A673 (cell line): ENCODE data around the gene ELL. TPM values are rescaled to one million over a fixed set of nuclear protein-coding genes. Genes with fewer than 3 reads are reported as not detected.

ENCODE experiments used
- BruUV-seq: library from RNA; stranded (reverse); fragments of 400-500 nt; replicated peaks from 2 replicates; lab custom pipeline; 2021; lab: Mats Ljungman, UMichigan
- CTCF ChIA-PET: fragments of 300-600 bp; sonication (Branson Sonifier 250); formaldehyde crosslinking; loops from one replicate; lab custom pipeline; 2022; ENCODE audit warnings: antibody characterized with exemption; lab: Charles Lee
- POLR2A ChIA-PET: fragments of 300-600 bp; sonication (Branson Sonifier 250); formaldehyde crosslinking; loops from one replicate; lab custom pipeline; 2022; ENCODE audit warnings: antibody characterized with exemption; ENCODE audit not compliant: low non-redundant PET; lab: Charles Lee
- DNase-seq: peaks from one replicate; pipeline ENCODE4 v3.0.0-alpha.2; 2015; ENCODE audit warnings: low spot score
- H3K27ac ChIP-seq: fragments of 200-600 bp; sonication (generic); 2 replicates; pipeline ENCODE4 v1.5.1; 2016; ENCODE audit warnings: mixed run types, low read depth, mild to moderate bottlenecking, mixed read lengths, antibody characterized with exemption, low read length; ENCODE audit not compliant: poor library complexity, severe bottlenecking
- H3K27me3 ChIP-seq: fragments of 200-600 bp; sonication (generic); replicated peaks from 2 replicates; pipeline ENCODE4 v1.6.1; 2017; ENCODE audit warnings: mixed run types, low read depth, mild to moderate bottlenecking, mixed read lengths, antibody characterized with exemption, low read length; ENCODE audit not compliant: insufficient read depth, poor library complexity
- H3K36me3 ChIP-seq: fragments of 200-600 bp; sonication (generic); 2 replicates; pipeline ENCODE4 v1.6.1; 2016; ENCODE audit warnings: mixed run types, mild to moderate bottlenecking, mixed read lengths, antibody characterized with exemption, low read length; ENCODE audit not compliant: insufficient read depth, poor library complexity, severe bottlenecking
- H3K4me1 ChIP-seq: fragments of 200-600 bp; sonication (generic); 2 replicates; pipeline ENCODE4 v1.6.1; 2017; ENCODE audit warnings: mixed run types, mild to moderate bottlenecking, mixed read lengths, antibody characterized with exemption, low read length; ENCODE audit not compliant: insufficient read depth, poor library complexity, severe bottlenecking
- H3K4me3 ChIP-seq: fragments of 200-600 bp; sonication (generic); 2 replicates; pipeline ENCODE4 v1.5.1; 2016; ENCODE audit warnings: low read depth, mixed run types, mild to moderate bottlenecking, mixed read lengths, low read length; ENCODE audit not compliant: poor library complexity, severe bottlenecking
- H3K9me3 ChIP-seq: fragments of 200-600 bp; sonication (generic); 2 replicates; pipeline ENCODE4 v1.6.1; 2016; ENCODE audit warnings: mixed run types, low read depth, mild to moderate bottlenecking, mixed read lengths, antibody characterized with exemption, low read length; ENCODE audit not compliant: poor library complexity, severe bottlenecking
- CTCF ChIP-seq: fragments of 300-800, 200-600 bp; sonication (generic); conservative IDR thresholded peaks from 2 replicates; pipeline ENCODE4 v1.5.1; 2017; ENCODE audit warnings: low read depth, mild to moderate bottlenecking, antibody characterized with exemption, low read length, moderate library complexity, mixed read lengths
- EZH2 ChIP-seq: fragments of 200-600 bp; sonication (generic); IDR thresholded peaks from 2 replicates; pipeline ENCODE4 v1.6.1; 2017; ENCODE audit warnings: borderline replicate concordance, low read depth, mild to moderate bottlenecking, mixed read lengths, antibody characterized with exemption, low read length; ENCODE audit not compliant: poor library complexity, severe bottlenecking
- intact Hi-C: fragments of 100-400 bp; cut with micrococcal nuclease; formaldehyde crosslinking; loops from one replicate; pipeline ENCODE4 v1.10.0; 2022; ENCODE audit not compliant: unreplicated experiment
- total RNA-seq: library from RNA; stranded (reverse); gene quantifications from 2 replicates; pipeline ENCODE4 v1.2.3, GENCODE V29; 2021

Gene ELL
- total RNA-seq, 1 experiment from 2014 or later: 16.4 TPM

- ChIA-PET POLR2A (no interaction called here), CTCF (interaction anchor here (0.6 to 0.7 kb wide), 2 partner anchors 102 to 408 kb away, joined by 4 to 6 read pairs; no protein-coding TSS in a partner anchor)
- Histone ChIP-seq H3K36me3 (peaks cover 3% of the 10 kb centered on the region), H3K4me3 (no peak overlapping the region), H3K27ac (no peak overlapping the region), H3K27me3 (no peaks in the 10 kb centered on the region), H3K4me1 (no peaks in the 10 kb centered on the region), H3K9me3 (no peaks in the 10 kb centered on the region)
- no peak for DNase-seq
- TF ChIP-seq CTCF: no peak
- TF ChIP-seq EZH2: no peak
- BruUV-seq: no TSS peak
- intact Hi-C loops: no loop called here
Measured at GRCh38 chr19:18456974-18457373, 64.9 kb downstream of the ELL start.

DNA sequence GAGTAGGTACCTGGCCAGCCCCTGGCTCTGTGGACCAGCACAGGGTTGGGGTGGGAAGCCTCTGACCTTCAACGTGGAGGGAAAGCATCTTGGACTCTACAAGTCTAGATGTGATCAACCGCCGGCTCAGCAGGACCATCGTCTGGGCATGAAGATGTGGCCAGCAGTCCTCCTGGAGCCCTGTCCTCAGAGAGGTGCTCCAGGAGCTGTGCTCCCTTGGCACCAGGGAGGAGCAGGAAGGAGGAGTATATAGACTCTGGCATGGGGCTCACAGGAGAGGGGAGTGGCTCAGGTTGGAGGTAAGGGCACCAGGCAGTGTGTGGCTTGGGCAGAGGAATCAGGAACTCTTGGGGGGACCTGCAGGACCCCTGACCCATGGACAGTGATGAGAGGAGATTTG lies 65.6 kb downstream of the ELL start:
- no peaks in the 10 kb centered on the region for H3K9me3 ChIP-seq
- no peak for DNase-seq
- CTCF ChIA-PET: no interaction called here
- no peaks in the 10 kb centered on the region for H3K27me3 ChIP-seq
- intact Hi-C loops: no loop called here
- no TSS peak for BruUV-seq
- no peak overlapping the region for H3K4me3 ChIP-seq
- H3K27ac ChIP-seq: no peak overlapping the region
- peaks cover 3% of the 10 kb centered on the region for H3K36me3 ChIP-seq
- H3K4me1 ChIP-seq: peaks cover under 1% of the 10 kb centered on the region
- TF ChIP-seq CTCF: no peak
- TF ChIP-seq EZH2: no peak
- POLR2A ChIA-PET: no interaction called here

GRCh38 chr19:18453269-18454024 lies 68.4 kb downstream of the ELL start:
- ChIA-PET CTCF (no interaction called here), POLR2A (no interaction called here)
- H3K9me3 ChIP-seq: no peaks in the 10 kb centered on the region
- intact Hi-C loops: no loop called here
- no peaks in the 10 kb centered on the region for H3K27me3 ChIP-seq
- H3K36me3 ChIP-seq: peaks cover 17% of the 10 kb centered on the region
- H3K4me3 ChIP-seq: no peak overlapping the region
- peaks cover 4% of the 10 kb centered on the region for H3K4me1 ChIP-seq
- BruUV-seq: no TSS peak
- TF ChIP-seq EZH2 (no peak), CTCF (no peak)
- DNase-seq: no peak
- H3K27ac ChIP-seq: no peak overlapping the region
